ENCODE measurements around the gene ACSL5. TPM values are rescaled to one million over a fixed set of nuclear protein-coding genes. Genes with fewer than 3 reads are reported as not detected.

Gene ACSL5
- total and polyA plus RNA-seq, 2 donors (not counting 1 experiment from before 2014, with no cell fraction given): 31.5 to 36.2 TPM

DNA sequence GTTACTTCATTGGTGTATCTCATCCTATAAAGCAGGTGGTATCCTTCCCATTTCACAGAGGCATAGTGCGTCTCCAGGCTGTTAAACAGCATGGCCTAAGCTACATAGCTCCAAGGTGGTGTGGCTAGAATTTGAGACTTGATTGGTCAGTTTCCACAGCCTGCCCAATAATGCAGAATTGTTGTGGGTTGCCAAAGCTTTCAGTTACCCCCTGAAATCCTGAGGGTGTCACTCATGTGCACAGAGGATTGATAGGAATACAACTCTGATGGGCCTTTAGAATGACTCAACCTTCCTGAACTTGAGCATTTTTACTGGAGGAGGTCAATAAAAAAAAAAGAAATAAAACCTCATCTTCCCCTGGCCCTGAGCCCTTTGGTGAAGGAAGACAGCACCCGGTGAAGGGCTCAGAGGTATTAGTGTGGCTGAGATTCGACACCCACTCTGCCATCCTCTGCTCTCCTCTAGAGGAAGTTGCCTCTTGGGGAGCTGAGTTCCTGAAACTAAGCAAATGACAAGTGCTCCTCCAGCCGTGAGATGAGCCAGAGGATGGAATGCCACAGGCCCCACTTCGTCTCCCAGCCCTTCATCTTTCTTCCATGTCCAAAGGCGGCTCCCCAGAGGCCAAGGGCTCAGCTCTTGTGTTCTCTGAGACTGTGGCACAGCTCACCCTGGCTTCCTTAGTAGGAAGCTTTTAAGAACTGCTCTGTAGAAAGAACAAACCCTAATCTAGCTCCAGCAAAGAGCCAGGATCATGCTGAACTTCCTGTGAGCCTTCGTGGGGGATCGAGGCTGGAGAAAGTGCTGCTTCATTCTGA, 1.0 kb downstream of the ACSL5 start:
- intact Hi-C loops (cut with micrococcal nuclease): loop anchor here (1.0 kb wide), 1 partner anchor 71 kb away; the partner anchor contains the start of gene ZDHHC6
- H4K20me1 ChIP-seq (ENCODE audit: control insufficient read depth, insufficient read depth, low read length, poor library complexity, severe bottlenecking): peaks cover 5% of the 10 kb centered on the region
- ATAC-seq (ENCODE audit: low read depth): peak; percentile 48

More for the DNA sequence above, 1.0 kb downstream of the ACSL5 start:
- Mint-ChIP-seq H3K27ac (peak overlapping the region; percentile 99), H3K27me3 (no peaks in the 10 kb centered on the region), H3K4me3 (peak overlapping the region; percentile 99), H3K4me1 (peaks cover 49% of the 10 kb centered on the region), H3K9me3 (ENCODE audit: insufficient read depth) (no peaks in the 10 kb centered on the region)
- H3K4me1 ChIP-seq (ENCODE audit: control insufficient read depth in 2 of 2, insufficient read depth in 2 of 2, low read length in 2 of 2): peaks cover 25 to 29% of the 10 kb centered on the region in 2 donors
- peaks cover 49% of the 10 kb centered on the region for H3K79me2 ChIP-seq (ENCODE audit: control insufficient read depth, insufficient read depth, low read length)
- peaks cover 0 to 3% (median 0%) of the 10 kb centered on the region in 3 donors for H3K9me3 ChIP-seq (ENCODE audit: control extremely low read depth in 1 of 3, control insufficient read depth in 2 of 3, insufficient read depth in 1 of 3, low read length in 2 of 3)
- H2AFZ ChIP-seq (ENCODE audit: insufficient read depth, low read depth, low read length, poor library complexity, severe bottlenecking): peak overlapping the region; percentile 94
- peak overlapping the region; percentile 67 to 73 (median 68) for H3K4me3 ChIP-seq (ENCODE audit: control extremely low read depth in 1 of 5, extremely low read depth in 1 of 5, insufficient read depth in 1 of 5, low read depth in 2 of 5, low read length in 4 of 5)
- H3K27me3 ChIP-seq (replicated peaks in 1 of 4; ENCODE audit: control extremely low read depth in 1 of 4, control insufficient read depth in 3 of 4, insufficient read depth in 4 of 4, low read length in 3 of 4): no peaks in the 10 kb centered on the region
- TF ChIP-seq CTCF (IDR thresholded peaks at IDR 0.05) (no peak), EZH2 (IDR thresholded peaks at IDR 0.05; ENCODE audit: borderline replicate concordance, insufficient read depth, low read depth, low read length, poor library complexity, severe bottlenecking) (no peak)
- H3K36me3 ChIP-seq (replicated peaks in 1 of 2; ENCODE audit: control extremely low read depth in 1 of 2, control insufficient read depth in 1 of 2, extremely low read depth in 1 of 2, insufficient read depth in 2 of 2, low read length in 1 of 2): peaks cover 0 to 4% of the 10 kb centered on the region in 2 experiments
- peak overlapping the region; percentile 92 to 96 for H3K27ac ChIP-seq (ENCODE audit: low read length in 2 of 2)
- H3K4me2 ChIP-seq (replicated peaks; ENCODE audit: low read depth, low read length, poor library complexity, severe bottlenecking): peak overlapping the region; percentile 86
- DNase-seq: peak; percentile 64
- CTCF ChIA-PET: interaction anchor here (0.9 to 1.6 kb wide), 5 partner anchors 39 to 238 kb away, joined by 3 to 7 read pairs (median 6); no protein-coding TSS in a partner anchor
- 3% methylated on average over 5 of the region's 8 CpGs for WGBS (ENCODE audit: insufficient coverage)
- POLR2A ChIA-PET: interaction anchor here (0.8 to 1.7 kb wide), 3 partner anchors 19 to 192 kb away, joined by 4 to 13 read pairs (median 5); partner anchors contain the start of genes GPAM, VTI1A and ZDHHC6
- H3K9ac ChIP-seq (ENCODE audit: low read length): peak overlapping the region; percentile 92

Data from B cell (primary cell).